Thyroid gland (tissue), 4 donors: ENCODE results near the gene AGPAT2.

Experiments
- CTCF ChIP-seq, 6 experiments: fragments of 200-600 bp in 3 of 6; fragments of 450-650 bp in 3 of 6; sonication (generic) in 3 of 6; IDR thresholded peaks; one replicate each; pipeline ENCODE4 v1.5.1; 2016 to 2019; ENCODE audit warnings: antibody characterized with exemption in 6 of 6, mild to moderate bottlenecking in 2 of 6, inconsistent platforms in 1 of 6, moderate library complexity in 1 of 6
- POLR2A ChIP-seq, 2 donors: fragments of 450-650 bp; IDR thresholded peaks; one replicate each; pipeline ENCODE4 v1.6.1; 2017; ENCODE audit warnings: antibody characterized with exemption in 2 of 2, mild to moderate bottlenecking in 2 of 2, moderate library complexity in 1 of 2

DNA sequence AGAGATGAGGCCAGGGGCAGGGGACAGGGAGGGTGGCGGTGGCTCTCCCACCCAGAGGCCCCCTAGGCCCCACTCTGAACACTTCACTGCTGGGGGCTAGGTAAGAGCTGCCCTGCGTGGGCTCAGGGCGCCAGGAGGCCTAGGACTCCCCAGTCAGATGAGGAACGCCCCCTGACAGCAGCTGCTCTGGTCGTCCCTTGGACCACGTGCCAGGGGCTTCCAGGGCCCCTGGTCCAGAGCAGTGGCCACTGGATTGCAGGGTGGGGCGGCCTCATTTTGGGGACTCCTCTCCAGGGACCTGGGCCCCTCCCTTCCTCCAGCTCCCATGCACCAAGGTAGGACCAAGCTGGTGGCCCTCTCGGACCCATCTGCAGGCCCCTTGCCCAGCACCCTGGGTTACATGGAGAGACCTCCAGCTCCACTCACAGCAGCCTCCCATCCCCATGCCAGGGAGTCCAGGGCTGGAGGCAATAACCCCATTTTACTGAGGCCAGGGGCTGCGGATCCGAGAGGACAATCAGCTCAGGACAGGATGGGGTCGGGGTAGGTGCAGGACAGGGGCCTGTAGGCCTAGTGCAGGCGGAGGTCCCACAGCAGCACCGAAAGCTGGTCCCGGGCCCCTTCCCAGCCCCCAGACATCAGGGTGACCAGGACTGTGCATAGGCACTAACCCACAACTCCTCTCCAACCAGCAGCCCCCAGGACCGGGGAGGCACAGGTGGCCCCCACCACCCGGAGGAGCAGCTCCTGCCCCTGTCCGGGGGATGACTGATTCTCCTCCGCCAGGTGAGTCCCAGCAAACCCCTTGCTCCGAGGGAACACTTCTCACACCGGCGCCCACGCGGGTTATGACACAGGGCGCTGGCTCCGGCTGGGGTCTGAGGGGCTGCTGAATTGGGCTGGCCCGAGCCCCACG, 23.0 kb downstream of the AGPAT2 start:
- no peak for TF ChIP-seq CTCF (IDR thresholded peaks at IDR 0.05)
- no peak for TF ChIP-seq POLR2A (IDR thresholded peaks at IDR 0.05)
